WTC11 (cell line): ENCODE data around the gene METTL25B. TPM values are rescaled to one million over a fixed set of nuclear protein-coding genes. Genes with fewer than 3 reads are reported as not detected.

Source experiments
- ATAC-seq: fragments of 200-7000 bp; cut with Tn5 transposase; 2 replicates; pipeline ENCODE4 v1.10.0; 2021; ENCODE audit warnings: mild to moderate bottlenecking, moderate library complexity
- CTCF ChIA-PET: fragments of 300-600 bp; sonication (Branson Sonifier 250); formaldehyde crosslinking; loops from one replicate; lab custom pipeline; 2021; ENCODE audit warnings: antibody characterized with exemption; lab: Charles Lee
- POLR2A ChIA-PET: fragments of 350-600 bp; sonication (Branson Sonifier 250); formaldehyde crosslinking; loops from one replicate; lab custom pipeline; 2021; ENCODE audit warnings: antibody characterized with exemption; lab: Charles Lee
- DNase-seq: peaks from one replicate; pipeline ENCODE4 v3.0.0; 2021; ENCODE audit warnings: low spot score
- H3K27ac Mint-ChIP-seq: 2 replicates; pipeline ENCODE4 v1.8.0; 2021; ENCODE audit warnings: mixed read lengths
- H3K27me3 Mint-ChIP-seq: 2 replicates; pipeline ENCODE4 v1.8.0; 2021; ENCODE audit warnings: low read depth, mild to moderate bottlenecking, moderate library complexity, mixed read lengths
- H3K36me3 Mint-ChIP-seq: 2 replicates; pipeline ENCODE4 v1.8.0; 2021; ENCODE audit warnings: mixed read lengths
- H3K4me1 Mint-ChIP-seq: 2 replicates; pipeline ENCODE4 v1.8.0; 2022; ENCODE audit warnings: mixed read lengths
- H3K4me3 Mint-ChIP-seq: 2 replicates; pipeline ENCODE4 v1.8.0; 2021; ENCODE audit warnings: mild to moderate bottlenecking, moderate library complexity, mixed read lengths
- H3K9me3 Mint-ChIP-seq: 2 replicates; pipeline ENCODE4 v1.8.0; 2021; ENCODE audit warnings: mixed read lengths
- IRF2 ChIP-seq: sonication (generic); formaldehyde crosslinking; IDR thresholded peaks from 2 replicates; pipeline ENCODE4 v1.8.0; 2022; ENCODE audit warnings: low read depth, missing genetic modification reagents, borderline replicate concordance
- KAT7 ChIP-seq: sonication (generic); formaldehyde crosslinking; IDR thresholded peaks from 2 replicates; pipeline ENCODE4 v1.8.1; 2023; ENCODE audit warnings: missing genetic modification reagents, mild to moderate bottlenecking, borderline replicate concordance
- OVOL2 ChIP-seq: fragments of 250-450 bp; sonication (Bioruptor Pico); IDR thresholded peaks from 2 replicates; pipeline ENCODE4 v1.9.0; 2021; ENCODE audit warnings: mild to moderate bottlenecking, borderline replicate concordance
- SMAD3 ChIP-seq: sonication (generic); formaldehyde crosslinking; IDR thresholded peaks from 2 replicates; pipeline ENCODE4 v1.8.0; 2022; ENCODE audit warnings: missing genetic modification reagents, mild to moderate bottlenecking, borderline replicate concordance
- SOX15 ChIP-seq: fragments of 250-450 bp; sonication (Bioruptor Pico); IDR thresholded peaks from 2 replicates; pipeline ENCODE4 v1.9.0; 2021; ENCODE audit warnings: mild to moderate bottlenecking
- SP1 ChIP-seq: sonication (generic); formaldehyde crosslinking; conservative IDR thresholded peaks from 2 replicates; pipeline ENCODE4 v1.8.1; 2022; ENCODE audit warnings: missing genetic modification reagents
- ZBTB21 ChIP-seq: sonication (generic); formaldehyde crosslinking; IDR thresholded peaks from 2 replicates; pipeline ENCODE4 v1.8.1; 2023; ENCODE audit warnings: mild to moderate bottlenecking, missing genetic modification reagents, borderline replicate concordance
- ZNF317 ChIP-seq: sonication (generic); formaldehyde crosslinking; IDR thresholded peaks from 2 replicates; pipeline ENCODE4 v1.8.1; 2023; ENCODE audit warnings: low read depth, mild to moderate bottlenecking, moderate library complexity, missing genetic modification reagents, borderline replicate concordance
- ZNF416 ChIP-seq: fragments of 250-450 bp; sonication (Bioruptor Pico); IDR thresholded peaks from 2 replicates; pipeline ENCODE4 v1.9.0; 2021; ENCODE audit warnings: mild to moderate bottlenecking, inconsistent platforms
- total RNA-seq: library from RNA; stranded (reverse); gene quantifications from 3 replicates; pipeline ENCODE4 v1.2.3, GENCODE V29; 2021
- TF ChIP-seq, protein P1 (sequence below): sonication (generic); formaldehyde crosslinking; IDR thresholded peaks from 2 replicates; pipeline ENCODE4 v1.8.0; 2022; ENCODE audit warnings: mild to moderate bottlenecking, missing genetic modification reagents
- TF ChIP-seq, protein P2 (sequence below): fragments of 250-450 bp; sonication (Bioruptor Pico); IDR thresholded peaks from 2 replicates; pipeline ENCODE4 v1.9.0; 2021; ENCODE audit warnings: moderate library complexity, mild to moderate bottlenecking, inconsistent platforms, borderline replicate concordance
- TF ChIP-seq, protein P3 (sequence below): sonication (generic); formaldehyde crosslinking; IDR thresholded peaks from 2 replicates; pipeline ENCODE4 v1.8.1; 2022; ENCODE audit warnings: low read depth, mild to moderate bottlenecking, moderate library complexity, missing genetic modification reagents, borderline replicate concordance
- TF ChIP-seq, protein P4 (sequence below): sonication (generic); formaldehyde crosslinking; IDR thresholded peaks from 2 replicates; pipeline ENCODE4 v1.8.0; 2022; ENCODE audit warnings: mild to moderate bottlenecking, missing genetic modification reagents
- TF ChIP-seq, protein P5 (sequence below): sonication (generic); formaldehyde crosslinking; IDR thresholded peaks from 2 replicates; pipeline ENCODE4 v1.8.1; 2023; ENCODE audit warnings: mild to moderate bottlenecking, missing genetic modification reagents, moderate library complexity
- TF ChIP-seq, protein P6 (sequence below): sonication (generic); formaldehyde crosslinking; conservative IDR thresholded peaks from 2 replicates; pipeline ENCODE4 v1.8.1; 2022; ENCODE audit warnings: mild to moderate bottlenecking, missing genetic modification reagents
- TF ChIP-seq, protein P7 (sequence below): fragments of 250-450 bp; sonication (Bioruptor Pico); IDR thresholded peaks from 2 replicates; pipeline ENCODE4 v1.8.0; 2021; ENCODE audit warnings: mild to moderate bottlenecking
- TF ChIP-seq, protein P8 (sequence below): sonication (generic); formaldehyde crosslinking; IDR thresholded peaks from 2 replicates; pipeline ENCODE4 v1.8.0; 2022; ENCODE audit warnings: missing genetic modification reagents

METTL25B gene
- total RNA-seq, 1 experiment from 2014 or later: 32.0 TPM

DNA sequence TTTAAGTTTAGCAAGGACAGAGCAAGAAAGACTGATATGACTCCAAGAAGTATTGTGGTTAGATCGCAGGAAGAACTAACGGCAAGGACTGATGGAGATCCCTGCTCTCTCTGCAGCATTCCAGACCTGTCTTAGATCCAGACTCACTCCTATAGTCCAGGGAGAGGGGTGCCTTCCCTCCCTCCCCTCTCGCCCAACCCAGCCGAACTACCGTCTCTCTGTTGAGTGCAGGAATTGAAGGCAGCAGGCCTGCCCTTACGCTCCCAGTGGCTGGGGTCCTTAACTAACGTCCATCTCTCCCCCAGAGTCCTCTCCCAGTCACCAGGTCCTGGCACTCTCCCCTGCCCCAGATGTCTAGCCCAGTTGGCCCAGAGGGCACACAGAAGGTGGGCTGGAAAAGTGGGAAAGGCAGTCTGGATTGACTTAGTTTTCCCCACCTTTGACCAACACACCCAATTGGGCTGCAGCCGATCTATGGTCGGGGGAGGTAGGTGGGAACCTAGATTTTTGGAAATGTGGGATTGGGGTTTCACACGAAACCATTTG, 24.0 kb upstream of the METTL25B start:
- H3K36me3 Mint-ChIP-seq: peaks cover 20% of the 10 kb centered on the region

DNA sequence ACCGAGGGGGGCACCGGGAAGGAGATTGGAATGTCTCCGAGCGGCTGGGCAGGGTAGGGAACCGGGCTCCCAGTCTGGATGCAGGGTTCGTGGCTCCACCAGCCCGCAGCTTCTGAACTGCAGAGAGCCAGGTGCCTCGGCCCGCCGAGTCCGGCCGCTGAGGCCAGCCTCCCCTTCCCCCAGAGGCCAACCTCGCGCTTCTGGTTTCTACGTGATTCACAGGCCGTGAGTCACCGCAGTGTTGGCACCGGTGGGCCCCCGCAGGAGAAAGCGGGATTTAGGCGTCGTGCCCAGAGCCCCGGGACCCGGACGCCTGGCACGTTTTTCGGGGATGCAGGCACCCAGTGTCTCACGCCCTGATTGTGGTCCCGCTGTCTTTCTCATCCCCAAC, 23.3 kb upstream of the METTL25B start:
- Mint-ChIP-seq H3K27me3 (peaks cover 23% of the 10 kb centered on the region), H3K9me3 (no peaks in the 10 kb centered on the region), H3K4me3 (peak overlapping the region; percentile 84), H3K4me1 (peaks cover 53% of the 10 kb centered on the region), H3K36me3 (peaks cover 15% of the 10 kb centered on the region), H3K27ac (no peak overlapping the region)
- DNase-seq (peak; percentile 46), ATAC-seq (no peak)
- ChIA-PET POLR2A (interaction anchor here (0.6 to 5.4 kb wide), 5 partner anchors 13 to 40 kb away, joined by 4 to 195 read pairs (median 14); partner anchors contain the start of genes ISG20L2, METTL25B and NES), CTCF (interaction anchor here (0.9 to 25.2 kb wide), 17 partner anchors 9 to 451 kb away, joined by 3 to 1553 read pairs (median 11); partner anchors contain the start of genes HAPLN2, HDGF, INSRR and ISG20L2)
- TF ChIP-seq ZNF317 (CRISPR knock-in tag) (0 out of 2 replicates have a peak, but pooled peaks have one; percentile 28), ZBTB21 (CRISPR knock-in tag) (no peak), OVOL2 (CRISPR knock-in tag) (no peak), IRF2 (CRISPR knock-in tag) (no peak), ZNF416 (CRISPR knock-in tag) (no peak), SP1 (CRISPR knock-in tag) (no peak), SMAD3 (CRISPR knock-in tag) (no peak), SOX15 (CRISPR knock-in tag) (no peak)
- TF ChIP-seq, protein P1, sequence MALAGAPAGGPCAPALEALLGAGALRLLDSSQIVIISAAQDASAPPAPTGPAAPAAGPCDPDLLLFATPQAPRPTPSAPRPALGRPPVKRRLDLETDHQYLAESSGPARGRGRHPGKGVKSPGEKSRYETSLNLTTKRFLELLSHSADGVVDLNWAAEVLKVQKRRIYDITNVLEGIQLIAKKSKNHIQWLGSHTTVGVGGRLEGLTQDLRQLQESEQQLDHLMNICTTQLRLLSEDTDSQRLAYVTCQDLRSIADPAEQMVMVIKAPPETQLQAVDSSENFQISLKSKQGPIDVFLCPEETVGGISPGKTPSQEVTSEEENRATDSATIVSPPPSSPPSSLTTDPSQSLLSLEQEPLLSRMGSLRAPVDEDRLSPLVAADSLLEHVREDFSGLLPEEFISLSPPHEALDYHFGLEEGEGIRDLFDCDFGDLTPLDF (CRISPR knock-in tag): no peak
- TF ChIP-seq, protein P2, sequence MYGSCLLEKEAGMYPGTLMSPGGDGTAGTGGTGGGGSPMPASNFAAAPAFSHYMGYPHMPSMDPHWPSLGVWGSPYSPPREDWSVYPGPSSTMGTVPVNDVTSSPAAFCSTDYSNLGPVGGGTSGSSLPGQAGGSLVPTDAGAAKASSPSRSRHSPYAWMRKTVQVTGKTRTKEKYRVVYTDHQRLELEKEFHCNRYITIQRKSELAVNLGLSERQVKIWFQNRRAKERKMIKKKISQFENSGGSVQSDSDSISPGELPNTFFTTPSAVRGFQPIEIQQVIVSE: no peak
- TF ChIP-seq, protein P3, sequence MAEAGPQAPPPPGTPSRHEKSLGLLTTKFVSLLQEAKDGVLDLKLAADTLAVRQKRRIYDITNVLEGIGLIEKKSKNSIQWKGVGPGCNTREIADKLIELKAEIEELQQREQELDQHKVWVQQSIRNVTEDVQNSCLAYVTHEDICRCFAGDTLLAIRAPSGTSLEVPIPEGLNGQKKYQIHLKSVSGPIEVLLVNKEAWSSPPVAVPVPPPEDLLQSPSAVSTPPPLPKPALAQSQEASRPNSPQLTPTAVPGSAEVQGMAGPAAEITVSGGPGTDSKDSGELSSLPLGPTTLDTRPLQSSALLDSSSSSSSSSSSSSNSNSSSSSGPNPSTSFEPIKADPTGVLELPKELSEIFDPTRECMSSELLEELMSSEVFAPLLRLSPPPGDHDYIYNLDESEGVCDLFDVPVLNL: no peak
- TF ChIP-seq, protein P4, sequence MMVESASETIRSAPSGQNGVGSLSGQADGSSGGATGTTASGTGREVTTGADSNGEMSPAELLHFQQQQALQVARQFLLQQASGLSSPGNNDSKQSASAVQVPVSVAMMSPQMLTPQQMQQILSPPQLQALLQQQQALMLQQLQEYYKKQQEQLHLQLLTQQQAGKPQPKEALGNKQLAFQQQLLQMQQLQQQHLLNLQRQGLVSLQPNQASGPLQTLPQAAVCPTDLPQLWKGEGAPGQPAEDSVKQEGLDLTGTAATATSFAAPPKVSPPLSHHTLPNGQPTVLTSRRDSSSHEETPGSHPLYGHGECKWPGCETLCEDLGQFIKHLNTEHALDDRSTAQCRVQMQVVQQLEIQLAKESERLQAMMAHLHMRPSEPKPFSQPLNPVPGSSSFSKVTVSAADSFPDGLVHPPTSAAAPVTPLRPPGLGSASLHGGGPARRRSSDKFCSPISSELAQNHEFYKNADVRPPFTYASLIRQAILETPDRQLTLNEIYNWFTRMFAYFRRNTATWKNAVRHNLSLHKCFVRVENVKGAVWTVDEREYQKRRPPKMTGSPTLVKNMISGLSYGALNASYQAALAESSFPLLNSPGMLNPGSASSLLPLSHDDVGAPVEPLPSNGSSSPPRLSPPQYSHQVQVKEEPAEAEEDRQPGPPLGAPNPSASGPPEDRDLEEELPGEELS (CRISPR knock-in tag): no peak
- TF ChIP-seq, protein P5, sequence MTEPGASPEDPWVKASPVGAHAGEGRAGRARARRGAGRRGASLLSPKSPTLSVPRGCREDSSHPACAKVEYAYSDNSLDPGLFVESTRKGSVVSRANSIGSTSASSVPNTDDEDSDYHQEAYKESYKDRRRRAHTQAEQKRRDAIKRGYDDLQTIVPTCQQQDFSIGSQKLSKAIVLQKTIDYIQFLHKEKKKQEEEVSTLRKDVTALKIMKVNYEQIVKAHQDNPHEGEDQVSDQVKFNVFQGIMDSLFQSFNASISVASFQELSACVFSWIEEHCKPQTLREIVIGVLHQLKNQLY (CRISPR knock-in tag): 0 out of 2 replicates have a peak, but pooled peaks have one; percentile 24
- TF ChIP-seq, protein P6, sequence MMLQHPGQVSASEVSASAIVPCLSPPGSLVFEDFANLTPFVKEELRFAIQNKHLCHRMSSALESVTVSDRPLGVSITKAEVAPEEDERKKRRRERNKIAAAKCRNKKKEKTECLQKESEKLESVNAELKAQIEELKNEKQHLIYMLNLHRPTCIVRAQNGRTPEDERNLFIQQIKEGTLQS (CRISPR knock-in tag): no peak
- TF ChIP-seq, protein P7, sequence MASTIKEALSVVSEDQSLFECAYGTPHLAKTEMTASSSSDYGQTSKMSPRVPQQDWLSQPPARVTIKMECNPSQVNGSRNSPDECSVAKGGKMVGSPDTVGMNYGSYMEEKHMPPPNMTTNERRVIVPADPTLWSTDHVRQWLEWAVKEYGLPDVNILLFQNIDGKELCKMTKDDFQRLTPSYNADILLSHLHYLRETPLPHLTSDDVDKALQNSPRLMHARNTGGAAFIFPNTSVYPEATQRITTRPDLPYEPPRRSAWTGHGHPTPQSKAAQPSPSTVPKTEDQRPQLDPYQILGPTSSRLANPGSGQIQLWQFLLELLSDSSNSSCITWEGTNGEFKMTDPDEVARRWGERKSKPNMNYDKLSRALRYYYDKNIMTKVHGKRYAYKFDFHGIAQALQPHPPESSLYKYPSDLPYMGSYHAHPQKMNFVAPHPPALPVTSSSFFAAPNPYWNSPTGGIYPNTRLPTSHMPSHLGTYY (CRISPR knock-in tag): no peak

More for the DNA sequence above, 24.0 kb upstream of the METTL25B start:
- H3K4me3 Mint-ChIP-seq: peak overlapping the region; percentile 84
- TF ChIP-seq KAT7 (CRISPR knock-in tag): no peak
- TF ChIP-seq, protein P1 (CRISPR knock-in tag): no peak
- TF ChIP-seq, protein P8, sequence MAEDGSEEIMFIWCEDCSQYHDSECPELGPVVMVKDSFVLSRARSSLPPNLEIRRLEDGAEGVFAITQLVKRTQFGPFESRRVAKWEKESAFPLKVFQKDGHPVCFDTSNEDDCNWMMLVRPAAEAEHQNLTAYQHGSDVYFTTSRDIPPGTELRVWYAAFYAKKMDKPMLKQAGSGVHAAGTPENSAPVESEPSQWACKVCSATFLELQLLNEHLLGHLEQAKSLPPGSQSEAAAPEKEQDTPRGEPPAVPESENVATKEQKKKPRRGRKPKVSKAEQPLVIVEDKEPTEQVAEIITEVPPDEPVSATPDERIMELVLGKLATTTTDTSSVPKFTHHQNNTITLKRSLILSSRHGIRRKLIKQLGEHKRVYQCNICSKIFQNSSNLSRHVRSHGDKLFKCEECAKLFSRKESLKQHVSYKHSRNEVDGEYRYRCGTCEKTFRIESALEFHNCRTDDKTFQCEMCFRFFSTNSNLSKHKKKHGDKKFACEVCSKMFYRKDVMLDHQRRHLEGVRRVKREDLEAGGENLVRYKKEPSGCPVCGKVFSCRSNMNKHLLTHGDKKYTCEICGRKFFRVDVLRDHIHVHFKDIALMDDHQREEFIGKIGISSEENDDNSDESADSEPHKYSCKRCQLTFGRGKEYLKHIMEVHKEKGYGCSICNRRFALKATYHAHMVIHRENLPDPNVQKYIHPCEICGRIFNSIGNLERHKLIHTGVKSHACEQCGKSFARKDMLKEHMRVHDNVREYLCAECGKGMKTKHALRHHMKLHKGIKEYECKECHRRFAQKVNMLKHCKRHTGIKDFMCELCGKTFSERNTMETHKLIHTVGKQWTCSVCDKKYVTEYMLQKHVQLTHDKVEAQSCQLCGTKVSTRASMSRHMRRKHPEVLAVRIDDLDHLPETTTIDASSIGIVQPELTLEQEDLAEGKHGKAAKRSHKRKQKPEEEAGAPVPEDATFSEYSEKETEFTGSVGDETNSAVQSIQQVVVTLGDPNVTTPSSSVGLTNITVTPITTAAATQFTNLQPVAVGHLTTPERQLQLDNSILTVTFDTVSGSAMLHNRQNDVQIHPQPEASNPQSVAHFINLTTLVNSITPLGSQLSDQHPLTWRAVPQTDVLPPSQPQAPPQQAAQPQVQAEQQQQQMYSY (CRISPR knock-in tag): peak; percentile 60; the same call in 1 of the 2 replicates
- H3K4me1 Mint-ChIP-seq: peaks cover 46% of the 10 kb centered on the region
- ChIA-PET POLR2A (interaction anchor here (1.0 to 5.4 kb wide), 2 partner anchors 12 to 25 kb away, joined by 3 to 195 read pairs; partner anchors contain the start of gene ISG20L2), CTCF (interaction anchor here (1.0 to 25.2 kb wide), 11 partner anchors 10 to 188 kb away, joined by 3 to 1553 read pairs (median 18); partner anchors contain the start of genes INSRR, ISG20L2, METTL25B and NES)
- peak; percentile 32 for DNase-seq
- no peak for ATAC-seq
- H3K27me3 Mint-ChIP-seq: peaks cover 23% of the 10 kb centered on the region
- H3K9me3 Mint-ChIP-seq: no peaks in the 10 kb centered on the region
- H3K27ac Mint-ChIP-seq: no peak overlapping the region; the same call in 1 of the 2 replicates
